ENCODE results near the gene ACKR1. TPM values are rescaled to one million over a fixed set of nuclear protein-coding genes. Genes with fewer than 3 reads are reported as not detected.

Gene ACKR1, protein sequence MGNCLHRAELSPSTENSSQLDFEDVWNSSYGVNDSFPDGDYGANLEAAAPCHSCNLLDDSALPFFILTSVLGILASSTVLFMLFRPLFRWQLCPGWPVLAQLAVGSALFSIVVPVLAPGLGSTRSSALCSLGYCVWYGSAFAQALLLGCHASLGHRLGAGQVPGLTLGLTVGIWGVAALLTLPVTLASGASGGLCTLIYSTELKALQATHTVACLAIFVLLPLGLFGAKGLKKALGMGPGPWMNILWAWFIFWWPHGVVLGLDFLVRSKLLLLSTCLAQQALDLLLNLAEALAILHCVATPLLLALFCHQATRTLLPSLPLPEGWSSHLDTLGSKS
- not detected in 2 replicates for total RNA-seq

DNA sequence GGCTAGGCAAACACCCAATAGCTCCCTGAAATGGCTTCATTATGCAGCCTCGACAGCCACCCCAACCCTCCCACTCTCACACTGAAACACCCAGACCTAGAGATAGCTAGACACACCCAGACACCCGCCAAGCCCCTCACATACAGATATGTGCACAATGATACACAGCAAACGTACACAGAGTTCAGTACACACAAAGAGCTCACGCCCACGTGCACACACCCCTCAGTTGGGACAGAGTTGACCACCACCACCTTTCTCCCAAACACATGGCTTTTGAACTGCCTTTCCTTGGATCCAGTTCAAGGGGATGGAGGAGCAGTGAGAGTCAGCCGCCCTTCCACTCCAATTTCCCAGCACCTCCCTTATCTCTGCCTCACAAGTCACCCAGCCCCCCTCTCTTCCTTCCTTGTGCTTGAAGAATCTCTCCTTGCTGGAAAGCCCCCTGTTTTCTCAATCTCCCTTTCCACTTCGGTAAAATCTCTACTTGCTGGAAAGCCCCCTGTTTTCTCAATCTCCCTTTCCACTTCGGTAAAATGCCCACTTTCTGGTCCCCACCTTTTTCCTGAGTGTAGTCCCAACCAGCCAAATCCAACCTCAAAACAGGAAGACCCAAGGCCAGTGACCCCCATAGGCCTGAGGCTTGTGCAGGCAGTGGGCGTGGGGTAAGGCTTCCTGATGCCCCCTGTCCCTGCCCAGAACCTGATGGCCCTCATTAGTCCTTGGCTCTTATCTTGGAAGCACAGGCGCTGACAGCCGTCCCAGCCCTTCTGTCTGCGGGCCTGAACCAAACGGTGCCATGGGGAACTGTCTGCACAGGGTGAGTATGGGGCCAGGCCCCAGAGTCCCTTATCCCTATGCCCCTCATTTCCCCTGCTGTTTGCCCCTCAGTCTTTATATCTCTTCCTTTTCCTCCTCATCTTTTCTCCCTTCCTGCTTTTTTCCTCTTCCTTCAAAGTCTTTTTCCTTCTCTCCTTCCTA is at the start of gene ACKR1:
TSS of gene ACKR1 (plus strand) at position 715 of the 981 bp plus-strand sequence. CDS start at position 800, 85 bp downstream.

DNA sequence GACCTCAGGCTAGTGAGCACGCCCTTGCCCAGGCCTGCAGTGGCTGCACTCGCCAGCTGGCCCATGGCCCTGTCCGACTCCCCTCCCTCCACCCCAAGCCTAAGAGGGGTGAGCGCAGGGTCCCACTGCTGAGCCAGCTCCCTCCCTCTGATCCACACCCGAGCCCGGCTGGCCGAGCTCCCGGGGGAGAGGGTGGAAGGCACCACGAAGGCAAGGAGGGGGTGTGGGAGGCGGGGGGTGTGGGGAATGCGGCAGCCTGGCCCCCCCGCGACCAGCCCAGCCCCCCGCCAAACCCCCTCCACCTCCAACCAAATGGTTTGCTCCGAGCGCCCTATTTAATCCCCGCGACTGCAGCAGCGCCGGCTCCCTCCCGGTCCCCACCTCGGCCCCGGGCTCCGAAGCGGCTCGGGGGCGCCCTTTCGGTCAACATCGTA is 33.4 kb upstream of the ACKR1 start, which contains the start of gene CADM3:
TSS of gene CADM3 (plus strand) at position 362 of the 434 bp plus-strand sequence. CDS start 151 bp downstream, outside the sequence.

Other genes starting within 250 kb of the ACKR1 start
- 94.5 and 105 TPM in 2 replicates for gene IFI16, start 195.0 kb upstream of the ACKR1 start, total RNA-seq
- gene AIM2, start 128.1 kb upstream of the ACKR1 start, total RNA-seq: not detected in 2 replicates
- gene CADM3, start 33.3 kb upstream of the ACKR1 start, total RNA-seq: under 0.01 and 0.34 TPM in 2 replicates
- not detected in 2 replicates for gene FCER1A, start 97.5 kb downstream of the ACKR1 start, total RNA-seq
- not detected in 2 replicates for gene OR10J4, start 227.3 kb downstream of the ACKR1 start, total RNA-seq
- gene OR10J1, start 234.8 kb downstream of the ACKR1 start, total RNA-seq: not detected in 2 replicates

Measured in bronchus fibroblast of lung (primary cell).